ENCODE measurements around the gene GPR6.

GPR6 gene

GRCh38 chr6:109978174-109979032 lies at the start of gene GPR6:
TSS of gene GPR6 (plus strand) at chr6:109978311. CDS start at chr6:109979113, 802 bp downstream.
- DNase-seq, result peak; percentile 19

GRCh38 chr6:109934293-109934692 lies 43.8 kb upstream of the GPR6 start:
- no peak for DNase-seq

- DNase-seq, result no peak
These were observed 38.5 kb upstream of the GPR6 start for GRCh38 chr6:109939654-109940053.

- DNase-seq, result no peak
These were observed 33.7 kb upstream of the GPR6 start for GRCh38 chr6:109944448-109944847.

GRCh38 chr6:109945091-109945490 lies 33.0 kb upstream of the GPR6 start:
- DNase-seq, result no peak

- DNase-seq, result no peak
These were observed 31.1 kb upstream of the GPR6 start for GRCh38 chr6:109946979-109947378.

- no peak for DNase-seq
These were observed 28.6 kb upstream of the GPR6 start for GRCh38 chr6:109949281-109950065.

GRCh38 chr6:109955491-109955890 lies 22.6 kb upstream of the GPR6 start:
- DNase-seq, result no peak

GRCh38 chr6:109958626-109959025 lies 19.5 kb upstream of the GPR6 start:
- DNase-seq, result no peak

- DNase-seq, result no peak
These were observed 16.5 kb upstream of the GPR6 start for GRCh38 chr6:109961611-109962041.

GRCh38 chr6:109962271-109962670 lies 15.8 kb upstream of the GPR6 start:
- DNase-seq, result no peak

GRCh38 chr6:109963598-109964170 lies 14.4 kb upstream of the GPR6 start:
- no peak for DNase-seq

- DNase-seq, result no peak
These were observed 13.2 kb upstream of the GPR6 start for GRCh38 chr6:109964949-109965348.

GRCh38 chr6:109966299-109966698 lies 11.8 kb upstream of the GPR6 start:
- no peak for DNase-seq

GRCh38 chr6:109977791-109978173 lies 329 bp upstream of the GPR6 start:
- DNase-seq, result no peak

- DNase-seq, result no peak
These were observed 1.2 kb downstream of the GPR6 start for GRCh38 chr6:109979033-109979921.

GRCh38 chr6:109984410-109984809 lies 6.3 kb downstream of the GPR6 start:
- no peak for DNase-seq

- DNase-seq, result no peak
These were observed 9.1 kb downstream of the GPR6 start for GRCh38 chr6:109987196-109987595.

GRCh38 chr6:109991201-109992101 lies 13.3 kb downstream of the GPR6 start:
- DNase-seq, result no peak

GRCh38 chr6:109998159-109998785 lies 20.2 kb downstream of the GPR6 start:
- no peak for DNase-seq

GRCh38 chr6:109999740-110000139 lies 21.6 kb downstream of the GPR6 start:
- no peak for DNase-seq
